Osteocyte (in vitro differentiated cells): ENCODE results near the gene GON7. TPM values are rescaled to one million over a fixed set of nuclear protein-coding genes. Genes with fewer than 3 reads are reported as not detected.

Experiments
- DNase-seq: peaks from one replicate; pipeline ENCODE4 v3.0.0; 2021; ENCODE audit warnings: mixed read lengths; ENCODE audit not compliant: unreplicated experiment; ENCODE audit errors: extremely low spot score
- H3K27ac Mint-ChIP-seq: one replicate; pipeline ENCODE4 v1.8.0; 2021; ENCODE audit warnings: mild to moderate bottlenecking, mixed read lengths; ENCODE audit not compliant: unreplicated experiment
- H3K27me3 Mint-ChIP-seq: one replicate; pipeline ENCODE4 v1.8.0; 2021; ENCODE audit warnings: mixed read lengths; ENCODE audit not compliant: unreplicated experiment
- H3K36me3 Mint-ChIP-seq: one replicate; pipeline ENCODE4 v1.8.0; 2021; ENCODE audit warnings: mixed read lengths; ENCODE audit not compliant: unreplicated experiment
- H3K4me1 Mint-ChIP-seq: one replicate; pipeline ENCODE4 v1.8.0; 2021; ENCODE audit warnings: mixed read lengths; ENCODE audit not compliant: unreplicated experiment
- H3K4me3 Mint-ChIP-seq: one replicate; pipeline ENCODE4 v1.8.0; 2021; ENCODE audit warnings: mild to moderate bottlenecking, moderate library complexity, mixed read lengths; ENCODE audit not compliant: unreplicated experiment
- H3K9me3 Mint-ChIP-seq: one replicate; pipeline ENCODE4 v1.8.0; 2021; ENCODE audit warnings: mixed read lengths; ENCODE audit not compliant: unreplicated experiment
- total RNA-seq: library from RNA; stranded (reverse); gene quantifications from 2 replicates; pipeline ENCODE4 v1.2.1, GENCODE V29; 2021
- TF ChIP-seq, protein P1 (sequence below): fragments of 200-600 bp; sonication (generic); IDR thresholded peaks from 2 replicates; pipeline ENCODE4 v1.5.0; 2021; ENCODE audit warnings: antibody characterized with exemption, mild to moderate bottlenecking, moderate library complexity

Gene GON7
- total RNA-seq, 1 donor from 2014 or later = 8.8 TPM

DNA sequence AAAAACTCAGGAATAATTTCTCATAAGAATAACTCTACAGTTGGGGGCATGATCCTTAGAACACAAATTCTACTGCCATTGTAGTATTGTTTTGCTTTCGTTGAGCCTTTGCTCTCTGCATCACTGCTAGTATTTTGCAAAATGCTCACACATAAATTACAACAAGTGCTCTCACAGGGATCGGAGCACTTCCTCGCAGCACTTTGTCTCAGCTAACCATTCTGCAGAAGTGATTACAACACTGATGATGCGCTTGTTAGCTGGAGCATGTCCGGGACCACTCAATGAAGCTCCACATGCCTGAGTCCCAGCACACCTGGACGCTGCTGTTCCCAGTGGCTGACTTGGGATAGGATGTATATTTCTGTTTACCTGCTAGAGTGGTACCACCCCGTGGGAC is 53.7 kb downstream of the GON7 start:
- Mint-ChIP-seq H3K4me1 (no peaks in the 10 kb centered on the region), H3K36me3 (no peaks in the 10 kb centered on the region), H3K9me3 (no peaks in the 10 kb centered on the region), H3K27me3 (peaks cover 45% of the 10 kb centered on the region), H3K27ac (no peak overlapping the region), H3K4me3 (no peak overlapping the region)
- no peak for DNase-seq
- TF ChIP-seq, protein P1, sequence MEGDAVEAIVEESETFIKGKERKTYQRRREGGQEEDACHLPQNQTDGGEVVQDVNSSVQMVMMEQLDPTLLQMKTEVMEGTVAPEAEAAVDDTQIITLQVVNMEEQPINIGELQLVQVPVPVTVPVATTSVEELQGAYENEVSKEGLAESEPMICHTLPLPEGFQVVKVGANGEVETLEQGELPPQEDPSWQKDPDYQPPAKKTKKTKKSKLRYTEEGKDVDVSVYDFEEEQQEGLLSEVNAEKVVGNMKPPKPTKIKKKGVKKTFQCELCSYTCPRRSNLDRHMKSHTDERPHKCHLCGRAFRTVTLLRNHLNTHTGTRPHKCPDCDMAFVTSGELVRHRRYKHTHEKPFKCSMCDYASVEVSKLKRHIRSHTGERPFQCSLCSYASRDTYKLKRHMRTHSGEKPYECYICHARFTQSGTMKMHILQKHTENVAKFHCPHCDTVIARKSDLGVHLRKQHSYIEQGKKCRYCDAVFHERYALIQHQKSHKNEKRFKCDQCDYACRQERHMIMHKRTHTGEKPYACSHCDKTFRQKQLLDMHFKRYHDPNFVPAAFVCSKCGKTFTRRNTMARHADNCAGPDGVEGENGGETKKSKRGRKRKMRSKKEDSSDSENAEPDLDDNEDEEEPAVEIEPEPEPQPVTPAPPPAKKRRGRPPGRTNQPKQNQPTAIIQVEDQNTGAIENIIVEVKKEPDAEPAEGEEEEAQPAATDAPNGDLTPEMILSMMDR = no peak

Other genes starting within 250 kb of the GON7 start
- gene ITPK1, start 91.1 kb downstream of the GON7 start, total RNA-seq = 31.2 and 32.8 TPM in 2 replicates
- 25.4 and 27.1 TPM in 2 replicates for gene MOAP1, start 22.2 kb downstream of the GON7 start, total RNA-seq
- gene LYSET, start 21.7 kb downstream of the GON7 start, total RNA-seq = 23.1 and 23.4 TPM in 2 replicates
- gene UBR7, start 191 bp upstream of the GON7 start, total RNA-seq = 22.2 and 24.7 TPM in 2 replicates
- 43.4 and 45.9 TPM in 2 replicates for gene BTBD7, start 126.0 kb upstream of the GON7 start, total RNA-seq
- not detected in 2 replicates for gene COX8C, start 140.1 kb upstream of the GON7 start, total RNA-seq
- 0.08 and 0.10 TPM in 2 replicates for gene UNC79, start 223.9 kb upstream of the GON7 start, total RNA-seq